H1 (cell line): ENCODE data around the gene LTA. TPM values are rescaled to one million over a fixed set of nuclear protein-coding genes. Genes with fewer than 3 reads are reported as not detected.

Experiments
- CTCF ChIA-PET: fragments of 300-600 bp; sonication (Branson Sonifier 250); formaldehyde crosslinking; loops from one replicate; lab custom pipeline; 2021; ENCODE audit not compliant: partially characterized antibody; lab: Charles Lee
- POLR2A ChIA-PET: fragments of 300-600 bp; sonication (Branson Sonifier 250); formaldehyde crosslinking; loops from one replicate; lab custom pipeline; 2021; ENCODE audit warnings: inconsistent platforms; ENCODE audit not compliant: partially characterized antibody; lab: Charles Lee
- DNase-seq, 2 experiments: peaks; one replicate each; pipeline versions ENCODE4 v3.0.0 to v3.0.0-alpha.2; 2010 to 2022; ENCODE audit warnings: low spot score in 2 of 2, low read depth in 1 of 2, mixed read lengths in 1 of 2
- FAIRE-seq: peaks from 2 replicates; lab custom pipeline; 2011; peaks lifted over from hg19 to GRCh38; lab: Jason Lieb, UNC
- H2AFZ ChIP-seq: 2 replicates; pipeline ENCODE4 v1.8.1; 2012; ENCODE audit warnings: low read length, inconsistent platforms
- H2AK5ac ChIP-seq: 2 replicates; pipeline ENCODE4 v1.6.1; 2013; ENCODE audit warnings: low read depth, low read length
- H2BK120ac ChIP-seq: replicated peaks from 2 replicates; pipeline ENCODE3; 2013; ENCODE audit warnings: low read depth, low read length, inconsistent platforms
- H2BK12ac ChIP-seq: 2 replicates; pipeline ENCODE4 v1.6.1; 2013; ENCODE audit warnings: low read depth, low read length
- H2BK15ac ChIP-seq: 2 replicates; pipeline ENCODE4 v1.6.1; 2013; ENCODE audit warnings: low read length
- H2BK20ac ChIP-seq: 2 replicates; pipeline ENCODE4 v1.6.1; 2013; ENCODE audit warnings: low read length
- H2BK5ac ChIP-seq: 2 replicates; pipeline ENCODE4 v1.6.1; 2013; ENCODE audit warnings: low read depth, low read length
- H3K14ac ChIP-seq: 2 replicates; pipeline ENCODE4 v1.6.1; 2013; ENCODE audit warnings: inconsistent platforms; ENCODE audit not compliant: insufficient read length
- H3K18ac ChIP-seq: 2 replicates; pipeline ENCODE4 v1.6.1; 2013; ENCODE audit warnings: low read length; ENCODE audit errors: extremely low read depth
- H3K23ac ChIP-seq: 2 replicates; pipeline ENCODE4 v1.6.1; 2013; ENCODE audit warnings: inconsistent platforms; ENCODE audit not compliant: insufficient read length
- H3K23me2 ChIP-seq: 2 replicates; pipeline ENCODE4 v1.6.1; 2013; ENCODE audit warnings: low read depth, low read length
- H3K27ac ChIP-seq: 2 replicates; pipeline ENCODE4 v1.6.1; 2011; ENCODE audit warnings: low read depth, low read length, inconsistent platforms
- H3K27me3 ChIP-seq, 4 experiments: replicated peaks in 1 of 4; 1 replicate in 1 of 4; 2 replicates in 3 of 4; pipeline versions ENCODE4 v1.6.1 to v1.8.1; 2011 to 2013; ENCODE audit warnings: low read length in 3 of 4, mild to moderate bottlenecking in 3 of 4, inconsistent platforms in 2 of 4, mixed read lengths in 2 of 4, moderate library complexity in 1 of 4; ENCODE audit not compliant: control insufficient read depth in 3 of 4, insufficient read depth in 3 of 4; ENCODE audit errors: extremely low read depth in 1 of 4
- H3K36me3 ChIP-seq, 4 experiments: 2 replicates each; pipeline versions ENCODE4 v1.6.1 to v1.8.1; 2011 to 2013; ENCODE audit warnings: mild to moderate bottlenecking in 4 of 4, low read length in 3 of 4, moderate library complexity in 2 of 4, control low read depth in 1 of 4, inconsistent platforms in 1 of 4; ENCODE audit not compliant: insufficient read depth in 4 of 4, control insufficient read depth in 2 of 4
- H3K4ac ChIP-seq: replicated peaks from 2 replicates; pipeline ENCODE3; 2013; ENCODE audit warnings: low read length, low read depth, mixed read lengths, inconsistent platforms; ENCODE audit not compliant: insufficient read length
- H3K4me1 ChIP-seq, 4 experiments: replicated peaks in 1 of 4; 1 replicate in 1 of 4; 2 replicates in 3 of 4; pipeline versions ENCODE4 v1.6.1 to v1.8.1; 2011 to 2013; ENCODE audit warnings: low read length in 3 of 4, inconsistent platforms in 2 of 4, mixed read lengths in 1 of 4; ENCODE audit not compliant: insufficient read depth in 4 of 4, control insufficient read depth in 3 of 4
- H3K4me2 ChIP-seq, 2 experiments: 2 replicates each; pipeline versions ENCODE4 v1.6.1 to v1.8.1; 2011 to 2013; ENCODE audit warnings: low read depth in 2 of 2, low read length in 2 of 2, control low read depth in 1 of 2, inconsistent platforms in 1 of 2, mild to moderate bottlenecking in 1 of 2; ENCODE audit not compliant: insufficient read depth in 1 of 2
- H3K4me3 ChIP-seq, 4 experiments: fragments of 200-600, 300-600 bp in 1 of 4; sonication (generic), shearing (Covaris generic), sonication (Bioruptor Twin) in 1 of 4; 2 replicates each; pipeline versions ENCODE4 v1.5.1 to v1.8.1; 2011 to 2016; ENCODE audit warnings: low read length in 4 of 4, low read depth in 3 of 4, control low read depth in 2 of 4, inconsistent platforms in 2 of 4, mild to moderate bottlenecking in 2 of 4, mixed read lengths in 1 of 4, moderate library complexity in 1 of 4; ENCODE audit not compliant: insufficient read depth in 2 of 4; ENCODE audit errors: extremely low read depth in 1 of 4
- H3K56ac ChIP-seq: replicated peaks from 2 replicates; pipeline ENCODE3; 2013; ENCODE audit warnings: low read depth, mild to moderate bottlenecking, mixed read lengths, low read length, inconsistent platforms; ENCODE audit not compliant: insufficient read length
- H3K79me1 ChIP-seq: 2 replicates; pipeline ENCODE4 v1.6.1; 2013; ENCODE audit warnings: low read depth, low read length, control low read depth
- H3K79me2 ChIP-seq, 2 experiments: 2 replicates each; pipeline versions ENCODE4 v1.6.1 to v1.8.1; 2012 to 2013; ENCODE audit warnings: low read length in 2 of 2, mild to moderate bottlenecking in 2 of 2, inconsistent platforms in 1 of 2; ENCODE audit not compliant: insufficient read depth in 2 of 2, control insufficient read depth in 1 of 2
- H3K9ac ChIP-seq, 4 experiments: replicated peaks in 1 of 4; 1 replicate in 1 of 4; 2 replicates in 3 of 4; pipeline versions ENCODE4 v1.6.1 to v1.8.1; 2011 to 2013; ENCODE audit warnings: low read depth in 3 of 4, low read length in 3 of 4, control low read depth in 2 of 4, mild to moderate bottlenecking in 2 of 4, moderate library complexity in 2 of 4, inconsistent platforms in 1 of 4; ENCODE audit errors: extremely low read depth in 1 of 4
- H3K9me3 ChIP-seq, 2 experiments: 2 replicates each; pipeline versions ENCODE4 v1.6.1 to v1.8.1; 2012 to 2013; ENCODE audit warnings: mild to moderate bottlenecking in 2 of 2, moderate library complexity in 2 of 2, control low read depth in 1 of 2, inconsistent platforms in 1 of 2, low read depth in 1 of 2, low read length in 1 of 2, mixed read lengths in 1 of 2; ENCODE audit not compliant: insufficient read depth in 2 of 2
- H4K20me1 ChIP-seq, 2 experiments: replicated peaks in 1 of 2; 2 replicates each; pipeline versions ENCODE3 to v1.8.1; 2011 to 2013; ENCODE audit warnings: inconsistent platforms in 2 of 2, low read length in 2 of 2, mild to moderate bottlenecking in 1 of 2; ENCODE audit not compliant: insufficient read depth in 2 of 2, control insufficient read depth in 1 of 2
- H4K5ac ChIP-seq: 2 replicates; pipeline ENCODE4 v1.6.1; 2013; ENCODE audit warnings: low read length, low read depth, mixed read lengths, inconsistent platforms; ENCODE audit not compliant: insufficient read length
- H4K8ac ChIP-seq: 2 replicates; pipeline ENCODE4 v1.8.0; 2013; ENCODE audit warnings: mild to moderate bottlenecking, moderate library complexity, low read length, inconsistent platforms; ENCODE audit not compliant: insufficient read depth; ENCODE audit errors: extremely low read depth
- H4K91ac ChIP-seq: replicated peaks from 2 replicates; pipeline ENCODE3; 2013; ENCODE audit warnings: low read length, mixed read lengths, inconsistent platforms; ENCODE audit not compliant: insufficient read length
- ASH2L ChIP-seq: fragments of 200-600, 300-600 bp; sonication (generic); IDR thresholded peaks from one replicate; pipeline ENCODE4 v1.7.1; 2017; ENCODE audit warnings: low read length
- BCL11A ChIP-seq, 2 experiments: IDR thresholded peaks; one replicate each; pipeline ENCODE4 v1.6.1; 2011; ENCODE audit warnings: low read depth in 2 of 2, low read length in 2 of 2, mild to moderate bottlenecking in 2 of 2
- HDAC2 ChIP-seq, 2 experiments: fragments of 300-600 bp in 1 of 2; sonication (generic) in 1 of 2; IDR thresholded peaks; 2 replicates each; pipeline ENCODE4 v1.6.1; 2011 to 2012; ENCODE audit warnings: low read depth in 2 of 2, low read length in 2 of 2, mild to moderate bottlenecking in 2 of 2, moderate library complexity in 2 of 2, borderline replicate concordance in 1 of 2, inconsistent platforms in 1 of 2
- MAFK ChIP-seq: IDR thresholded peaks from 2 replicates; pipeline ENCODE4 v1.6.1; 2012; ENCODE audit warnings: low read depth, mild to moderate bottlenecking, improper control_type of control experiment, low read length
- NANOG ChIP-seq: IDR thresholded peaks from 2 replicates; pipeline ENCODE4 v1.6.1; 2011; ENCODE audit warnings: low read length, low read depth, mild to moderate bottlenecking, inconsistent platforms; ENCODE audit not compliant: insufficient read depth, poor library complexity, severe bottlenecking
- NRF1 ChIP-seq: IDR thresholded peaks from 2 replicates; pipeline ENCODE4 v1.6.1; 2011; ENCODE audit warnings: mild to moderate bottlenecking, low read depth, low read length, improper control_type of control experiment
- RFX5 ChIP-seq: IDR thresholded peaks from 2 replicates; pipeline ENCODE4 v1.6.1; 2011; ENCODE audit warnings: low read depth, low read length, improper control_type of control experiment, borderline replicate concordance
- SP2 ChIP-seq: IDR thresholded peaks from 2 replicates; pipeline ENCODE4 v1.6.1; 2012; ENCODE audit warnings: mild to moderate bottlenecking, low read length, inconsistent platforms
- SP4 ChIP-seq: IDR thresholded peaks from 2 replicates; pipeline ENCODE4 v1.6.1; 2012; ENCODE audit warnings: low read length, inconsistent platforms
- TAF7 ChIP-seq: optimal IDR thresholded peaks from 2 replicates; pipeline ENCODE3; 2011; ENCODE audit warnings: low read depth, mild to moderate bottlenecking, inconsistent platforms, low read length, moderate library complexity, borderline replicate concordance
- ZNF274 ChIP-seq: IDR thresholded peaks from 2 replicates; pipeline ENCODE4 v1.7.0; 2012; ENCODE audit warnings: low read length, borderline replicate concordance; ENCODE audit errors: extremely low read depth
- WGBS, 2 experiments: shearing (Covaris generic) in 1 of 2; methylation state at CpG; one replicate each; pipeline versions ENCODE4 v1.1.6 to v1.1.7; 2013 to 2015; ENCODE audit warnings: low lambda C conversion rate in 2 of 2, mixed read lengths in 2 of 2, inconsistent platforms in 1 of 2, low coverage in 1 of 2, missing lambda C conversion rate in 1 of 2; ENCODE audit not compliant: insufficient replicate concordance in 2 of 2, insufficient coverage in 1 of 2, insufficient read length in 1 of 2; ENCODE audit errors: extremely low coverage in 1 of 2, missing lambda C conversion rate in 1 of 2; 5-methylcytosine and 5-hydroxymethylcytosine counted together
- polyA plus RNA-seq, 7 experiments: library from polyadenylated mRNA; depleted of rRNA in 3 of 7; stranded (reverse) in 5 of 7; unstranded in 2 of 7; fragments of >200 nt in 5 of 7; fragments of 200-250 nt in 2 of 7; gene quantifications; 1 replicate in 5 of 7; 2 replicates in 1 of 7; 4 replicates in 1 of 7; pipeline versions ENCODE4 v1.2.1 to v1.2.3, GENCODE V29; 2011 to 2013; ENCODE audit warnings: missing spikeins in 2 of 7, mixed read lengths in 2 of 7
- total RNA-seq: library from RNA; stranded (reverse); fragmentation: NEBNext Ultra II Directional; extraction: Animal tissue kit (Norgen Biotek cat#: 25700); gene quantifications from 2 replicates; pipeline ENCODE4 v1.2.1, GENCODE V29; 2021
- TF ChIP-seq, protein P1 (sequence below): IDR thresholded peaks from 2 replicates; pipeline ENCODE4 v1.6.1; 2011; ENCODE audit warnings: low read length, improper control_type of control experiment

Gene LTA
- total and polyA plus RNA-seq, 2 of the 8 experiments (the other 6 are each of a cell fraction or from before 2014, with no cell fraction given), result not detected

DNA sequence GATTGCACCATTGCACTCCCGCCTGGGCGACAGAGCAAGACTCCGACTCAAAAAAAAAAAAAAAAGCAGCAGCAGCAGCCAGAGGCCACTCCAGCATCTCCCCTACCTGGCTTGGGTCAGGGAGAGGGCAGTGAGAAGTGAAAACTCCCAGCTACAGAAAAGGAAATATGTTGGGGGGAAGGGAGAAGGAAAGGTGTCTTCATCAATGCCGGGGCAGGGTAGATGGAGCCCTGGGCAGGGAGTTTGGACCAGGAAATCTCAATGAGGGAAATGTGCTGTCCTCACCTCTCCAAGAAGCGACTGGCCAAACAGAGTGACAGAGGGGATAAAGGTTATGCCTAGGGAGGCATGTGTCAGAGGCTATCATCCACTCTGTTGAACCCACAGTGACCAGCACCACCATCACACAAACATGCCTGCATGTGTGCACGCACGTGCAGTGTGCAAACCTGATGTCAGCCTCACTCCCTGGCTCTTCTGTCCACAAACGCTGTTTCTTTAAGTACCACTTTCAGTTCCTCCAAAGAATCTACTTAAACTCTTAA lies 42.1 kb downstream of the LTA start:
- Histone ChIP-seq H3K79me1 (no peaks in the 10 kb centered on the region), H3K4me3 (no peak overlapping the region), H3K56ac (no peak overlapping the region), H3K4ac (no peak overlapping the region), H3K9me3 (no peaks in the 10 kb centered on the region), H4K20me1 (no peaks in the 10 kb centered on the region), H3K27ac (no peak overlapping the region), H2BK20ac (0 out of 2 replicates have a peak overlapping the region, but pooled peaks have one; percentile 72), H2BK15ac (peak overlapping the region; percentile 98; the same call in 1 of the 2 replicates), H3K36me3 (no peaks in the 10 kb centered on the region), H3K79me2 (no peaks in the 10 kb centered on the region), H3K27me3 (no peaks in the 10 kb centered on the region), H3K4me2 (no peak overlapping the region), H3K9ac (no peak overlapping the region), H3K14ac (no peak overlapping the region), H4K8ac (no peak overlapping the region), H2BK120ac (no peak overlapping the region), H2AFZ (no peak overlapping the region), H2AK5ac (peak overlapping the region; percentile 94; the same call in 1 of the 2 replicates), H3K4me1 (peaks cover 2 to 12% (median 6%) of the 10 kb centered on the region in 4 experiments; a peak in 6 of 7 replicates), H3K23ac (no peak overlapping the region), H3K18ac (peak overlapping the region; percentile 38; the same call in 1 of the 2 replicates), H3K23me2 (peaks cover 4% of the 10 kb centered on the region; the same call in 1 of the 2 replicates), H2BK5ac (no peak overlapping the region), H4K5ac (no peak overlapping the region), H2BK12ac (no peak overlapping the region), H4K91ac (no peak overlapping the region)
- WGBS, 2 experiments, result 91% methylated on average over 5 of the region's 8 CpGs; no CpG with 5 or more reads in 1 of the 2 experiments
- ChIA-PET POLR2A (interaction anchor here (0.6 to 34.9 kb wide), 8 partner anchors 10 to 72 kb away, joined by 3 to 883 read pairs (median 4); partner anchors contain the start of genes APOM, ATP6V1G2, BAG6 and C6orf47), CTCF (interaction anchor here (0.9 to 4.5 kb wide), 3 partner anchors 17 to 65 kb away, joined by 3 to 45 read pairs (median 4); no protein-coding TSS in a partner anchor)
- DNase-seq (no peak), FAIRE-seq (no peak)
- TF ChIP-seq ASH2L (no peak), TAF7 (no peak), RFX5 (no peak), ZNF274 (no peak), NRF1 (no peak), NANOG (no peak), BCL11A (IDR thresholded peaks at IDR 0.05; ENCODE audit: low read depth in 2 of 2, low read length in 2 of 2) (no peak), MAFK (no peak), SP4 (no peak), SP2 (no peak), HDAC2 (IDR thresholded peaks at IDR 0.05; ENCODE audit: borderline replicate concordance in 1 of 2, low read depth in 2 of 2, low read length in 2 of 2) (no peak)
- TF ChIP-seq, protein P1, sequence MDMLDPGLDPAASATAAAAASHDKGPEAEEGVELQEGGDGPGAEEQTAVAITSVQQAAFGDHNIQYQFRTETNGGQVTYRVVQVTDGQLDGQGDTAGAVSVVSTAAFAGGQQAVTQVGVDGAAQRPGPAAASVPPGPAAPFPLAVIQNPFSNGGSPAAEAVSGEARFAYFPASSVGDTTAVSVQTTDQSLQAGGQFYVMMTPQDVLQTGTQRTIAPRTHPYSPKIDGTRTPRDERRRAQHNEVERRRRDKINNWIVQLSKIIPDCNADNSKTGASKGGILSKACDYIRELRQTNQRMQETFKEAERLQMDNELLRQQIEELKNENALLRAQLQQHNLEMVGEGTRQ, result no peak
